M059J (cell line): ENCODE results near the gene FSIP2. TPM values are rescaled to one million over a fixed set of nuclear protein-coding genes. Genes with fewer than 3 reads are reported as not detected.

Source experiments
- DNase-seq: peaks from one replicate; pipeline ENCODE4 v3.0.0-alpha.2; 2012; ENCODE audit warnings: low read depth
- total RNA-seq: library from RNA; depleted of rRNA; stranded (reverse); fragments of >200 nt; shearing (Covaris generic); gene quantifications from 2 replicates; pipeline ENCODE4 v1.2.3, GENCODE V29; 2014; rRNA removed

Gene FSIP2
- 0.07 and 0.25 TPM in 2 replicates for total RNA-seq

- DNase-seq: no peak
Measured at GRCh38 chr2:185738679-185739472, at the start of gene FSIP2. TSS of gene FSIP2 (plus strand) at chr2:185738804. CDS start at chr2:185738895, 91 bp downstream.

- DNase-seq: peak; percentile 31
Measured at GRCh38 chr2:185689906-185690539, 48.6 kb upstream of the FSIP2 start.

- DNase-seq: no peak
Measured at GRCh38 chr2:185695711-185696235, 42.8 kb upstream of the FSIP2 start.

- peak; percentile 3 for DNase-seq
Measured at GRCh38 chr2:185700883-185701282, 37.7 kb upstream of the FSIP2 start.

GRCh38 chr2:185734658-185735057 is 3.9 kb upstream of the FSIP2 start:
- no peak for DNase-seq

- no peak for DNase-seq
Measured at GRCh38 chr2:185736210-185736609, 2.4 kb upstream of the FSIP2 start.

GRCh38 chr2:185745864-185746859 is 7.6 kb downstream of the FSIP2 start:
- DNase-seq: no peak

GRCh38 chr2:185757356-185757755 is 18.8 kb downstream of the FSIP2 start:
- DNase-seq: no peak

- DNase-seq: no peak
Measured at GRCh38 chr2:185771396-185771795, 32.8 kb downstream of the FSIP2 start.

- no peak for DNase-seq
Measured at GRCh38 chr2:185780890-185781289, 42.3 kb downstream of the FSIP2 start.

- DNase-seq: no peak
Measured at GRCh38 chr2:185782223-185782769, 43.7 kb downstream of the FSIP2 start.

GRCh38 chr2:185785156-185785555 is 46.6 kb downstream of the FSIP2 start:
- DNase-seq: no peak

- DNase-seq: no peak
Measured at GRCh38 chr2:185785851-185786473, 47.4 kb downstream of the FSIP2 start.

GRCh38 chr2:185787227-185788145 is 48.9 kb downstream of the FSIP2 start:
- peak; percentile 46 for DNase-seq

GRCh38 chr2:185790361-185790760 is 51.8 kb downstream of the FSIP2 start:
- DNase-seq: no peak

- peak; percentile 1 for DNase-seq
Measured at GRCh38 chr2:185793532-185794345, 55.1 kb downstream of the FSIP2 start.

GRCh38 chr2:185796758-185797157 is 58.2 kb downstream of the FSIP2 start:
- DNase-seq: no peak

- DNase-seq: no peak
Measured at GRCh38 chr2:185802926-185803325, 64.3 kb downstream of the FSIP2 start.

GRCh38 chr2:185806783-185807182 is 68.2 kb downstream of the FSIP2 start:
- no peak for DNase-seq
